ENCODE data around the gene SGMS1.

- TF ChIP-seq CTCF (IDR thresholded peaks at IDR 0.05), result no peak
- no peak for TF ChIP-seq EZH2 (IDR thresholded peaks at IDR 0.05; ENCODE audit: borderline replicate concordance, insufficient read depth, low read depth, low read length, poor library complexity, severe bottlenecking)
Observed at GRCh38 chr10:50565301-50566083, 58.3 kb downstream of the SGMS1 start.
